Testis (tissue), 2 donors: ENCODE measurements around the gene PPP1R14C.

Experiments
- CTCF ChIP-seq, 3 experiments: fragments of 450-650 bp in 2 of 3; fragments of 200-600 bp in 1 of 3; sonication (generic) in 1 of 3; IDR thresholded peaks; one replicate each; pipeline ENCODE4 v1.5.1; 2016 to 2019; ENCODE audit warnings: antibody characterized with exemption in 3 of 3, mild to moderate bottlenecking in 2 of 3, moderate library complexity in 1 of 3
- POLR2A ChIP-seq: fragments of 450-650 bp; IDR thresholded peaks from one replicate; pipeline ENCODE4 v1.6.1; 2017; ENCODE audit warnings: antibody characterized with exemption, mild to moderate bottlenecking, moderate library complexity

- no peak for TF ChIP-seq CTCF (IDR thresholded peaks at IDR 0.05)
- TF ChIP-seq POLR2A: no peak
Observed at GRCh38 chr6:150115769-150116168, 27.1 kb upstream of the PPP1R14C start.
